EH (cell line): ENCODE measurements around the gene CKB.

Experiments used
- DNase-seq: peaks from one replicate; pipeline ENCODE4 v3.0.0-alpha.2; 2015; ENCODE audit warnings: low read depth

CKB gene

DNA sequence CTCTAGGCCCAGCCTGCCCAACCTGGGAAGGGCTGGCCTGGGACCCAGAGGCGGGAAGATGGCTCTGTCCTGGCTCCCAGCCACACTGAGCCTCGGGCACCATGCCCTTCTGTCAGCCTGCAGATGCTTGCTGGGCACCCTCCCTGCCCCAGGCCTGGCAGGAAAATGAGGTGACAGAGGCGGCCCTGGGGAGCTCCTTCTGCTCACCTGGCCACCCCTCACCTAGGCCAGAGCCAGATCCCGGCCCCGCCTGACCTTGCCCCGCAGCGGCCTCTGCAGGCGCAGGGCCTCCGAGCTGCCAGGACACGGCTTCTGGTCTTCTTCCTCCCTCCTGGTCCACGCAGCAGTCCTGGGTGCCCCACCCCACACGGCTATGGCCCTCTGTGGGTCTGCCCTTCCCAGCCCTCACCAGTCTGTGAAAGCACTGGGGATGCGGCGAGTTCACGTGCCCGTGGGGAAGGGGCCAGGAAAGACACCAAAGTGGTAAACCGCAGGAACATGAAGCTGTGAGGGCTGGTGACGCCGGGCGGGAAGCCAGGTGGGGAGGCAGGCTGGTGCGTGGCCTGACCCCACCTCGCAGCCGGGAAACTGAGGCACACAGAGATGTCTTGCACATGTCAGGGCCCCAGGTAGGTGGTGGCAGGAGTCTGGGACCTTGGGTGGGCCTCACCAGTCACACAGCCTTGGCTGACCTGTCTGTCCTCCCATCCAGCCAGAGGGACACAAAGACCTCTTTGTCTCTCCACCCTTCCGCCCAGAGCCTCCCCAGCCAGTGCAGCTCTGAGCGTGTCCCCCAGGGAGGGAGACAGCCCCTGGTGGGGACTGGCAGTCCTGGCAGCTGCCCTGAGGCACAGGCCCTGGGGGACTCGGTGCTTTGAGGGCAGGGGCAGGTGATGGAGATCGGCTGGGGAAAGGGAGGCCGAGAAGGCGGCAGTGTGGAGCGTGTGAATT lies 27.0 kb upstream of the CKB start:
- DNase-seq, result no peak

- no peak for DNase-seq
Observed at GRCh38 chr14:103548463-103549351, 26.1 kb upstream of the CKB start.

DNA sequence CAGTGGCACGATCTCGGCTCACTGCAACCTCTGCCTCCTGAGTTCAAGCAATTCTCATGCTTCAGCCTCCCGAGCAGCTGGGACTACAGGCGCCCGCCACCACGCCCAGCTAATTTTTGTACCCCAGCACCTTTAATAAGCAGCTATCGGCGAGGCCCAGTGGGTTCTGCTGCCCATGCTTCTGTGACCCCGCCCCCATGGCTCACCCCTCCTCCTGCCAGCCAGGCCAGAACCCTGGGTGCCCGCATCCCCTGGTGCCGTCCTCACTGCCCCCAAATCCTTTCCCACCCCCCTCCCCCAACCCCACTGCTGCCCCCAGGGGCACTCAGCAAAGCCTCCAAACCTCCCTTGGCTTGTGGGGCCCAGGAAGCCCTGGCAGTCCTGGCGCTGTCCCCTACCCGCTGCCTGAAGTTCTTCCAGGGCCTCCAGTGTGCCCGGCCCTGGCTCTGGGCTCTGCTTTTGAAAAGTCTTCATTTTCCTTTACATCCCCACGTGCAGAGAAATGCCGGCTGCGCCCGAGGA lies 25.4 kb upstream of the CKB start:
- no peak for DNase-seq

GRCh38 chr14:103547455-103547940 lies 24.9 kb upstream of the CKB start:
- DNase-seq, result no peak

DNA sequence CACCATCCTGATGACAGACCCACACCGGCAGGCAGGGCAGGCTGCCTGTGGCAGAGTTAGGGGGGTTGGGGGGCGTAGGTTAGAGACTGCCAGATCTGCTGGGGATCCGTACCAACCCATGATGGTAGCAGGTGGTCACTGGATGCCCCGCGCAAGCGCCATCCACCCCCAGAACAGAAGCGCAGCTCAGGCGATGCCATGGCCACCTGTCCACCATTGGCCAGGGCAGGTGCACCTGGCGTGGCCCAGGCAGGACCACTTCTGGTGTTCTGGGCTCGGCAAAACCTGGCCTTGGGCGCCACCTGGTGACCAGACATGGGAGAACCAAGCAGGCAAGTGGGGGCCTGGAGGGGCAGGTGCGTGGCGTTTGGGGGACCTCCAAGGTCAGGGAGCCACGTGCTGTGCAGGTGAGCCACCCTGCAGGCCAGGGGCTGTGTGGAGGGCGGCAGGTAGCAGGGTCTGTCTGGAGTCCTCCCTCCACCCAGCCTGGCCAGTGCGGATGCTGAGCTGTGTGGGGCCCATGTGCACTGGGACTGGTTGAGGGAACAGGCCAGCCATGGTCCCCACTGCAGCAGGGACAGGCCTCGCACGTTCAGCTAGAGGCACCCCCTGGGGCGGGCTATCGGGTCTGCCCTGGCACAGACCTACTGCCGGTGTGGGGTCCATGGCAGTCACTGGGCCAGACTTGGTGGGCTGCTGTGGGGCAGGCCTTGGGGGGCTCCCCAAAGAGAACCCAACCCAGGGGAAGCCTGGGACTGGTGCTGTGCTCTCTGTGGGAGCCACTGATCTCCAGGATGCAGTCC lies 24.2 kb upstream of the CKB start:
- DNase-seq, result peak; percentile 55

- no peak for DNase-seq
Observed at GRCh38 chr14:103545915-103546651, 23.5 kb upstream of the CKB start.

GRCh38 chr14:103545219-103545914 lies 22.7 kb upstream of the CKB start:
- DNase-seq, result no peak

- DNase-seq, result no peak
Observed at GRCh38 chr14:103544388-103545218, 22.0 kb upstream of the CKB start.

- DNase-seq, result no peak
Observed at GRCh38 chr14:103543721-103544387, 21.2 kb upstream of the CKB start.

DNA sequence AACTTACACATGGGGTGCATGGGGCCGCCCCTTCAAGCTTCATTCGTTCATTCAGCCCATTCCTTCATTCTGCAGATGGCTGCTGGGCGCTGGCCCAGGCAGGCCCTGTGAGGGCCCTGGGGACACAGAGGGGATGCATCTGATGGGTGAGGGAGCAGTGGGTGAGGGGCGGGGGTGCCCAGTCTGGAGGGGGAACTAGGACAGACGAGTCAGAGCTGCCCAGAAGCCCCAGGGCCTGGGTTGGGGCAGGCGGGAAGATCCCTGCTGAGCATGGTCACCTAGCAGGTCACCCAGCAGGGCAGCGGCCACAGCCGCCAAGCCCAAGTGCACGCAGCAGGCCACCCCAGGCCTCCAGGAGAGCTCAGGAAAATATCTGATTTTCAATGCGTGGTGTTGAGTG lies 20.5 kb upstream of the CKB start:
- DNase-seq, result no peak

GRCh38 chr14:103542605-103543088 lies 20.0 kb upstream of the CKB start:
- peak; percentile 40 for DNase-seq

- DNase-seq, result no peak
Observed at GRCh38 chr14:103541709-103542604, 19.3 kb upstream of the CKB start.

GRCh38 chr14:103540821-103541708 lies 18.4 kb upstream of the CKB start:
- no peak for DNase-seq

GRCh38 chr14:103539056-103539825 lies 16.6 kb upstream of the CKB start:
- no peak for DNase-seq

GRCh38 chr14:103538291-103539055 lies 15.8 kb upstream of the CKB start:
- no peak for DNase-seq
